ENCODE data around the gene FAF1. TPM values are rescaled to one million over a fixed set of nuclear protein-coding genes. Genes with fewer than 3 reads are reported as not detected.
"Not testable (repeated sequence)": the region's sequence is repeated elsewhere in the genome, so short reads cannot be mapped to it uniquely, and the experiment has no call there.

Gene FAF1
- total RNA-seq, 2 experiments from 2014 or later = 84.6 to 88.2 TPM

DNA sequence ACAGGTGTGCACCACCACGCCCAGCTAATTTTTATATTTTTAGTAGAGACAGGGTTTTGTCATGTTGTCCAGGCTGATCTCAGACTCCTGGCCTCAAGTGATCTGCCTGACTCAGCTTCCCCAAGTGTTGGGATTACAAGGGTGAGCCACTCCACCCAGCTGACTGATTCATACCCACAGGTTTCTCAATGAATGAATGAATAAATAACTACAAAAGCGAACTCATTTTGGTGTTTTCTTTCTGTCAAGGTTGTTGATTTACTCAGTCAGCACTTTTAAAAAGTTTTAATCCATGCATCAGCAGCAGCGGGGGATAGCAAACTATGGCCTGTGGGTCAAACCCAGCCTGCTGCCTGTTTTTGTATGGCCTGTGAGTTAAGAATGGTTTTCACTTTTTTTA lies 217.5 kb downstream of the FAF1 start:
- no peak for DNase-seq
- H3K36me3 Mint-ChIP-seq (ENCODE audit: low read depth) = peaks cover 22% of the 10 kb centered on the region
- POLR2A ChIA-PET = no interaction called here
- no peaks in the 10 kb centered on the region for H3K9me3 Mint-ChIP-seq
- no peak overlapping the region for H3K27ac Mint-ChIP-seq
- no peaks in the 10 kb centered on the region for H3K4me1 Mint-ChIP-seq
- no peaks in the 10 kb centered on the region for H3K27me3 Mint-ChIP-seq
- CTCF ChIA-PET = interaction anchor here (0.7 kb wide), 1 partner anchor 128 kb away, joined by 3 read pairs; no protein-coding TSS in a partner anchor
- no peak overlapping the region for H3K4me3 Mint-ChIP-seq

DNA sequence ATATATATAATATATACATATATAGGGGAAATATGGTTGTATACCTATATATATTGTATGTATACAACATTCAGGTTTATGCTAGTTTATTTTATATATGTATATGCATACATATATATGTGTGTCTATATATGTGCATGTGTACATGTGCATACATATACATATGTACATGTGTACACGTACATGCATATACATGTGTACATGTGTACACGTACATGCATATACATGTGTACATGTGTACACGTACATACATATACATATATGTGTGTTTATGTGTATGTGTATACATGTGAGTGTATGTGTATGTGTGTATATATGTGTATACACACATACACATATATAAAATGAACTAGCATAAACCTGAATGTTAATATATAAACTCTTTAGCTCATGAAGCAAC lies 220.9 kb downstream of the FAF1 start:
- Mint-ChIP-seq H3K4me3 (no peak overlapping the region), H3K27ac (no peak overlapping the region), H3K27me3 (no peaks in the 10 kb centered on the region), H3K9me3 (no peaks in the 10 kb centered on the region), H3K4me1 (peaks cover under 1% of the 10 kb centered on the region), H3K36me3 (ENCODE audit: low read depth) (peaks cover 18% of the 10 kb centered on the region)
- DNase-seq = no peak
- ChIA-PET POLR2A (no interaction called here), CTCF (no interaction called here)

DNA sequence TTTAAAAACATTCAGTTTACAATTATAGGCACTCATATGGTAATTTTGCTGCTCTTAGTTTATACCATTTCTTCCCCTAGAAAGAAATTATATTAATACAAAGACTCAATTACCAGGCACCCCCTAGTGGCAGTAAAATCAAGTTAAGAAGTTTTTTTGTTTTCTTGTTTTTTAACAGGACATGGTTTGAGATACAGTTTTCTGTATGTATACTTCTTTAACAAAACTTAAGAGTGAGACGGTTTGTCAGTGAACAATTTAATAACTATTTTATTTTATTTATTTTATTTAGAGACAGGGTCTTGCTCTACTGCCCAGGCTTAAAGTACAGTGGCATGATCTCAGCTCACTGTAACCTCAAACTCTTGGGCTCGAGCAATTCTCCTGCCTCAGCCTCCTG lies 224.6 kb downstream of the FAF1 start:
- ChIA-PET POLR2A (no interaction called here), CTCF (no interaction called here)
- H3K27me3 Mint-ChIP-seq = no peaks in the 10 kb centered on the region
- H3K27ac Mint-ChIP-seq = no peak overlapping the region
- H3K4me1 Mint-ChIP-seq = peaks cover 17% of the 10 kb centered on the region
- peaks cover 11% of the 10 kb centered on the region for H3K36me3 Mint-ChIP-seq (ENCODE audit: low read depth)
- H3K4me3 Mint-ChIP-seq = no peak overlapping the region
- DNase-seq = no peak
- no peaks in the 10 kb centered on the region for H3K9me3 Mint-ChIP-seq

DNA sequence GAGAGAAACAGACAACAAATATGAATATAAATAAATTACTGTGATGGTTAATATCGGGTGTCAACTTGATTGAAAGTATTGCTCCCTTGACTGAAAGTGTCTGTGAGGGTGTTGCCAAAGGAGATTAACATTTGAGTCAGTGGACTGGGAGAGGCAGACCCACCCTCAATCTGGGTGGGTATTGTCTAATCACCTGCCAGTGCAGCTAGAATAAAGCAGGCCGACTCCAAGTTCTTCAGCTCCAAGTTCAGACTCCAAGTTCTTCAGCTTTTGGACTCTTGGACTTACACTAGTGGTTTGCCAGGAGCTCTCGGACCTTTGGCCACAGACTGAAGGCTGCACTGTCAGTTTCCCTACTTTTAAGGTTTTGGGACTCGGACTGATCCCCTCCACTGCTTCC lies 232.5 kb downstream of the FAF1 start:
- H3K4me3 Mint-ChIP-seq, DNase-seq, POLR2A ChIA-PET, H3K27me3 Mint-ChIP-seq, H3K9me3 Mint-ChIP-seq, H3K27ac Mint-ChIP-seq: not testable (repeated sequence)
- H3K4me1 Mint-ChIP-seq = peaks cover 25% of the 10 kb centered on the region
- H3K36me3 Mint-ChIP-seq (ENCODE audit: low read depth) = peaks cover 19% of the 10 kb centered on the region
- CTCF ChIA-PET = interaction anchor here (1.2 kb wide), 1 partner anchor 9 kb away, joined by 4 read pairs; no protein-coding TSS in a partner anchor

DNA sequence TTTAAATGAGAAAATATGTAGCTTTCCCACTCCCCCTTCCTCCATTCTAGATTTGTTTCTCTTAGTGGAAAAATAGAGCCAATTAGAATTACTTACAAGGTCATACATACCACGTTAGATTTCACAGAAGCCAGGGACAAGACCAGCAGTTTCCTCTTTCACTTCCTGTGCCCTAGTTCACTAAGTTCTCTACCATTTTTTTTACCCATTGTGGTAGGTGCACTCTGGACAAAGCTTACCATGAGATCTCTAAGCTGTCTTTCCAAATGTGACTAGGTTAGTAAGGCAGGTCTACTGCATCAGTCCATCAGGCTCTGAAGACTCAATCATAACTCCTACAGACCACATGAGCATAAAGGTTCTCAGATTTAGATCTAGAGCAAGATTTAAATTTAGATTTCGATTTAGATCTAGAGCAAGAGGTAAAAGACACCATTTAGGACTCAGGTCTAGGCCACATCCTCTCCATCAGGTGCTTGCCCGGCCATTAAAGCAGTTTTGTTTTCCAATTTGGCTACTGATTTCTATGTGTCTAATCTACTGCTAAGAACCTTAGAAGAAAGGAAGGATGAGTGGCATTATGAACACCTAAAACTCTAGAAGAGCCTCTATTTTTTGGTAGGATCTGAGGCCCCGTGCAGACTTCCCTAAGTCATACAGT lies 235.3 kb downstream of the FAF1 start:
- peak overlapping the region; percentile 61 for H3K27ac Mint-ChIP-seq
- DNase-seq = no peak
- H3K4me1 Mint-ChIP-seq = peaks cover 24% of the 10 kb centered on the region
- CTCF ChIA-PET = no interaction called here
- peaks cover 17% of the 10 kb centered on the region for H3K36me3 Mint-ChIP-seq (ENCODE audit: low read depth)
- H3K4me3 Mint-ChIP-seq = no peak overlapping the region
- H3K27me3 Mint-ChIP-seq = no peaks in the 10 kb centered on the region
- no peaks in the 10 kb centered on the region for H3K9me3 Mint-ChIP-seq
- POLR2A ChIA-PET = no interaction called here

DNA sequence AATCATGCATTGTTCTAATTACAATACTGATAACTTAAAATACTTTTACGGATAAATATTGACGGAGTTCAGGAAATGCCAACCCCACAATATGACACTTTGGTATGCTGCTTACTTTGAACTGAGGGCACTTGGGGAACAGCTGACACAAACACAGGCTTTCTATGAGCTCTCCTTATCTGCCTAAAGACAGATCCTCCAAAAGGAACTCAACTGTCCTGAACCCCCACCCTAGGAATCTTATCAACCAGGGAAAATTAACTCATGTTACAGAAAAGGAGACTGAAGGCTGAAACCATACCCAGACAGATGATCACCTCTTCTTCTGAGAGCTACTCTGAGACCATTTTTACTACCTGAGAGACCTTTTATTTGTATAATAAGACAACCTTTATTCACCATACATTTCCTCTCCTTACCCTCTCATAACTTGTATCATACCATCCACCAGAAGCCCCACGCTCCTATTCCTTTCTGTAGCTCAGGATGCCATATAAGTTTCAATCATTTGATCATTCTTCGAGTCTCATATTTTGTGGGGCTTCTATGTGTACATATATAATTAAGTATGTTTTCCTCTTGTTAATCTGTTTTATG lies 239.5 kb downstream of the FAF1 start:
- Mint-ChIP-seq H3K27ac (no peak overlapping the region), H3K9me3 (peaks cover 2% of the 10 kb centered on the region), H3K36me3 (ENCODE audit: low read depth) (peaks cover 13% of the 10 kb centered on the region), H3K4me1 (peaks cover 21% of the 10 kb centered on the region), H3K27me3 (no peaks in the 10 kb centered on the region), H3K4me3 (no peak overlapping the region)
- ChIA-PET CTCF (interaction anchor here (0.6 kb wide), 1 partner anchor 246 kb away, joined by 3 read pairs; no protein-coding TSS in a partner anchor), POLR2A (no interaction called here)
- no peak for DNase-seq

DNA sequence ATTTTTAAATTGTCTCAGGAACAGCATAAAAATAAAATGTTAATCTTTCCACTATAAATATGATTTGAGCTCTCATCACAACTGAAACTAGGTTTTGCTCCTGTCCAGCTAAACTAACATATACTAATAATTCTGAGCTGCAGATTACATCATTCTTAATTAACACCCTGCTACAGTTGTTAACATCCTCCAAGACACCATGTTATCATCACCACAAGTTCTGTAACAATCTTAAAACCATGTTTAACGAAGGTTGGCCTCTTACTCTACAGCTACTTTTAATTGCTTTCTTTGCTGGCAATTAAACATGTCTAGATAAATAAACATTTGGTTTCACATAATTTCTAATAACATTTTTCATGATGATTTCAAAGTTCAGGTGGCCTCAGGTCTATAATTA lies 240.9 kb downstream of the FAF1 start:
- POLR2A ChIA-PET = no interaction called here
- peaks cover 9% of the 10 kb centered on the region for H3K4me1 Mint-ChIP-seq
- peaks cover 7% of the 10 kb centered on the region for H3K36me3 Mint-ChIP-seq (ENCODE audit: low read depth)
- H3K27me3 Mint-ChIP-seq = no peaks in the 10 kb centered on the region
- no peak for DNase-seq
- H3K9me3 Mint-ChIP-seq = peaks cover 2% of the 10 kb centered on the region
- H3K4me3 Mint-ChIP-seq = no peak overlapping the region
- CTCF ChIA-PET = interaction anchor here (1.3 kb wide), 1 partner anchor 9 kb away, joined by 4 read pairs; no protein-coding TSS in a partner anchor
- H3K27ac Mint-ChIP-seq = no peak overlapping the region

DNA sequence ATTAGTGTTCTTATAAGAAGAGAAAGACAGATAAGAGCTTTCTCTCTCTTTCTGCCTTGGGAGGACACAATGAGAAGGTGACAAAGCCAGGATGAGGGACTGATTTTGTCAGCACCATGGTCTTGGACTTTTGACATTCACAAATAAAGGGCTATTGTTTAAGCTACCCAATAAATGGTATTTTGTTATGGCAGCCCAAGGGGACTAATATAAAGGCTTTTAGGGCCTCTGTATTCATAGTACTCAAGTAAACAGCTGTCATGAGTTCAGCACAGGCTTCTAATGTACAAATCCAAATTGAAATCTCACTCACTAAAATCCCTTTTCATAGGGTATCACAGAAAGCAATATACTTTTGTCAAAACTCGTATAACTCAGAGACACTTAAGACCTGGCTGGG lies 242.7 kb downstream of the FAF1 start:
- no peak for DNase-seq
- no peaks in the 10 kb centered on the region for H3K4me1 Mint-ChIP-seq
- peaks cover 4% of the 10 kb centered on the region for H3K36me3 Mint-ChIP-seq (ENCODE audit: low read depth)
- ChIA-PET CTCF (no interaction called here), POLR2A (no interaction called here)
- H3K27me3 Mint-ChIP-seq = no peaks in the 10 kb centered on the region
- peaks cover 2% of the 10 kb centered on the region for H3K9me3 Mint-ChIP-seq
- H3K4me3 Mint-ChIP-seq = no peak overlapping the region
- no peak overlapping the region for H3K27ac Mint-ChIP-seq

DNA sequence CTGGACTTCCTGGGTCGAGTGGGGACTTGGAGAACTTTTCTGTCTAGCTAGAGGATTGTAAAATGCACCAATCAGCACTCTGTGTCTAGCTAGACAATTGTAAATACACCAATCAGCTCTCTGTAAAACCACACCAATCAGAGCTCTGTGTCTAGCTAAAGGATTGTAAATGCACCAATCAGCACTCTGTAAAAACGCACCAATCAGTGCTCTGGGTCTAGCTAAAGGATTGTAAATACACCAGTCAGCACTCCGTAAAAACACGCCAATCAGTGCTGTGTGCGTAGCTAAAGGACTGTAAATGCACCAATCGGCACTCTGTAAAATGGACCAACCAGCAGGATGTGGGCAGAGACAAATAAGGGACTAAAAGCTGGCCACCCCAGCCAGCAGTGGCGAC lies 243.6 kb downstream of the FAF1 start:
- DNase-seq; H3K4me1 Mint-ChIP-seq; CTCF ChIA-PET; POLR2A ChIA-PET; H3K9me3 Mint-ChIP-seq; H3K27ac Mint-ChIP-seq; H3K4me3 Mint-ChIP-seq; H3K27me3 Mint-ChIP-seq; H3K36me3 Mint-ChIP-seq (ENCODE audit: low read depth): not testable (repeated sequence)

DNA sequence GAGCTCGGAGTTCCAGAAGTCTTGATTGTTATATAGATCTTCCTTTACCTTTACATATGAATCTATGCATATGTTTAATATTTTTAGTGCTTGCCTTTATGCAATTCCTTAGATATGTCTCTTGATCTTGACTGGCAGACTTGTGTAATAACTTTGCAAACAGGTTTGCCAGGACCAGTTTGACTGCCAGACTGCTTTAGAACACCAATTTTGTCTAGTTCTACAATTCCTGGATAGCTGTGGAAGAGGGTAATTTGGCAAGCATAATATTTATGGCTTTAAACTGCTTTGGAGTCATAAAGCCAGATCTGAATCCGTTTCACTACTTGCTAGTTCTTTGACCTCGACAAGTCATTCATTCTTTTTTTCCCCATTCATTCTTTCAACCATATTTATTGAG lies 250.0 kb downstream of the FAF1 start:
- H3K27me3 Mint-ChIP-seq = no peaks in the 10 kb centered on the region
- POLR2A ChIA-PET = no interaction called here
- no peak overlapping the region for H3K27ac Mint-ChIP-seq
- H3K4me1 Mint-ChIP-seq = no peaks in the 10 kb centered on the region
- CTCF ChIA-PET = no interaction called here
- DNase-seq = no peak
- no peaks in the 10 kb centered on the region for H3K9me3 Mint-ChIP-seq
- H3K4me3 Mint-ChIP-seq = no peak overlapping the region
- no peaks in the 10 kb centered on the region for H3K36me3 Mint-ChIP-seq (ENCODE audit: low read depth)

DNA sequence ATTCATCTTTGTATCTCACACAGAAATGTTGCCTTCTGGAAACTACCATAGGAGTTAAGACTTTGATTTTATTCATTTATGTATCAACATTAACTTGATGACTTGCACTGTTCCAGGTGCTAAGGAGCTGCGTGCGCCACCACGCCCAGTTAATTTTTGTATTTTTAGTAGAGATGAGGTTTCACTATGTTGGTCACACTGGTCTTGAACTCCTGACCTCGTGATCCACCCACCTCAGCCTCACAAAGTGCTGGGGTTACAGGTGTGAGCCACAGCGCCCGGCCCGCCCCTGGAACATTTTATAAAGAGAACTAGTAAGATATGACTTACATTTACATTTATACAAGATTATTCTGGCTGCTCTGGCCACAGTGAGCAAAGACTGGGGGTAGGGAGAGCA lies 252.2 kb downstream of the FAF1 start:
- ChIA-PET POLR2A (no interaction called here), CTCF (no interaction called here)
- no peaks in the 10 kb centered on the region for H3K4me1 Mint-ChIP-seq
- H3K27ac Mint-ChIP-seq = no peak overlapping the region
- H3K9me3 Mint-ChIP-seq = no peaks in the 10 kb centered on the region
- H3K4me3 Mint-ChIP-seq = no peak overlapping the region
- no peak for DNase-seq
- H3K27me3 Mint-ChIP-seq = no peaks in the 10 kb centered on the region
- H3K36me3 Mint-ChIP-seq (ENCODE audit: low read depth) = peaks cover 2% of the 10 kb centered on the region

DNA sequence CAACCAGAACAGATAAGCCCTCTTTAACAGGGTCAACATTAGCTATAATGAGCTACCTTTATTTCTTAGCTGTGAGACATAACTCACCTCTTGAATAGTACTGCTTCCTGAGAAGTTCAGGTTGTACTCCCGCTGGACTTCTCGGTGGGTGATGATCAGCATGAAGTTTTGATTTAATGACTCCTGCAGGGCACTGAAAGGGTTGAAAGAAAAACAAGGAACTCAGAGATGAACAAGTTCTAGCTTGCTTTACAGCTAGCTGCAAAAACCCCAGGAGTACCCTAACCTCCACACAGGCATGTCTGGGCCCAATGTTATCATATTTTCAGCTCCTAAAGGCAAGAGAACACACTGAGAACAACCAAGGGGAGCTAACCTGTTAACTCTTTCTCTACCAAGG lies 254.4 kb downstream of the FAF1 start:
- no peaks in the 10 kb centered on the region for H3K27me3 Mint-ChIP-seq
- no peak overlapping the region for H3K4me3 Mint-ChIP-seq
- ChIA-PET CTCF (interaction anchor here (0.5 to 0.9 kb wide), 4 partner anchors 9 to 1592 kb away, joined by 3 read pairs; no protein-coding TSS in a partner anchor), POLR2A (no interaction called here)
- DNase-seq = no peak
- H3K4me1 Mint-ChIP-seq = no peaks in the 10 kb centered on the region
- H3K9me3 Mint-ChIP-seq = no peaks in the 10 kb centered on the region
- H3K36me3 Mint-ChIP-seq (ENCODE audit: low read depth) = peaks cover 2% of the 10 kb centered on the region
- no peak overlapping the region for H3K27ac Mint-ChIP-seq

DNA sequence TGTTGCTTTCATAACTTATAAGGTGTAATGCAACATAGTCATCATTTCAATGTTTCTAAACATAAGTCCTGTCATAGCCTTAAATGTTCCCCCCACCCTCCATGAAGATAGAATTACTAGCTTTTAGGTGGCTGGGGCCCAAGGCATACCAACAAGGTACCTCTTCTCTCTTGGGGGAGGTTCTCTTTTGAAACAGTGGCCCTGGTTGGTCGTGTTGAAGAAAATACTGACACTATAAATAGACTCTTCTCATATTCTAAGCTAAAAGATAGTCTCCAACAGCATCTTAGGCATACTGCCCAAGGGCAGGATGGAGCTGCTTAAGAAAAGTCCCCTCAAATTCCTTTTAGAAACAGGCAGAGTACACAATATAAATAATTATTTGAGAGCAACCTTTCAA lies 255.0 kb downstream of the FAF1 start:
- Mint-ChIP-seq H3K4me1 (no peaks in the 10 kb centered on the region), H3K27ac (no peak overlapping the region), H3K4me3 (no peak overlapping the region), H3K9me3 (no peaks in the 10 kb centered on the region), H3K27me3 (no peaks in the 10 kb centered on the region), H3K36me3 (ENCODE audit: low read depth) (peaks cover 2% of the 10 kb centered on the region)
- CTCF ChIA-PET = interaction anchor here (0.6 to 0.9 kb wide), 3 partner anchors 11 to 1592 kb away, joined by 3 read pairs; no protein-coding TSS in a partner anchor
- POLR2A ChIA-PET = no interaction called here
- no peak for DNase-seq

DNA sequence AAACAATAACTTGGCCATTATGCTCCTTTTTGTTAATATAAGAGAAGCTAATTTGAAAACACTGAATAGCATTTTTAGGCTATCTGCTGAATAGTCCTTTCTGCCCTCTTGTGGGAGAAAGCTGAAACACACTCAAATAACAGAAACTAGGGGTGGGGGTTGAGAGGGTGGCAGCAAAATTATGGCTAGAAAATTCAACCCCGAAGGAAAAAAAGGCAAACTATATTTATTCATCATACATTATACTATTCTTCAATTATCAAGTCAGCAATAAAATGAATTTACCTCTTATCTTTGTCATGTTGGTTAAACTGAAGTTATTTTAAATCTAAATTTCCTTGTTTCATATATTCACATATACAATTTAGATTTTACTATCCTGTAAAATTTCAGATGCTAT lies 255.9 kb downstream of the FAF1 start:
- Mint-ChIP-seq H3K4me3 (no peak overlapping the region), H3K9me3 (no peaks in the 10 kb centered on the region), H3K4me1 (no peaks in the 10 kb centered on the region), H3K36me3 (ENCODE audit: low read depth) (peaks cover 2% of the 10 kb centered on the region), H3K27me3 (no peaks in the 10 kb centered on the region), H3K27ac (no peak overlapping the region)
- ChIA-PET POLR2A (no interaction called here), CTCF (no interaction called here)
- DNase-seq = peak; percentile 42
